Hepatocyte (in vitro differentiated cells): Measurements from ENCODE around the gene NEAT1. TPM values are rescaled to one million over a fixed set of nuclear protein-coding genes. Genes with fewer than 3 reads are reported as not detected.

Source experiments
- DNase-seq: peaks from one replicate; pipeline ENCODE4 v3.0.0-alpha.2; 2016; ENCODE audit warnings: low spot score
- H2AFZ ChIP-seq: fragments of 200-600 bp; sonication (generic); 2 replicates; pipeline ENCODE4 v1.6.0; 2016; ENCODE audit warnings: antibody characterized with exemption, mild to moderate bottlenecking
- H3K27ac ChIP-seq: fragments of 200-600 bp; sonication (generic); 2 replicates; pipeline ENCODE4 v1.5.1; 2016; ENCODE audit warnings: mild to moderate bottlenecking
- H3K27me3 ChIP-seq: fragments of 200-600 bp; sonication (generic); 2 replicates; pipeline ENCODE4 v1.6.1; 2016
- H3K36me3 ChIP-seq: fragments of 200-600 bp; sonication (generic); replicated peaks from 2 replicates; pipeline ENCODE4 v1.5.1; 2016; ENCODE audit warnings: low read depth; ENCODE audit not compliant: insufficient read depth
- H3K4me1 ChIP-seq: fragments of 200-600 bp; sonication (generic); 2 replicates; pipeline ENCODE4 v1.5.1; 2016; ENCODE audit warnings: mild to moderate bottlenecking, moderate library complexity; ENCODE audit not compliant: insufficient read depth
- H3K4me2 ChIP-seq: fragments of 200-600 bp; sonication (generic); 2 replicates; pipeline ENCODE4 v1.6.0; 2016
- H3K4me3 ChIP-seq: fragments of 200-600 bp; sonication (generic); 2 replicates; pipeline ENCODE4 v1.5.1; 2016; ENCODE audit warnings: mild to moderate bottlenecking
- H3K79me2 ChIP-seq: fragments of 200-600 bp; sonication (generic); 2 replicates; pipeline ENCODE4 v1.6.0; 2017; ENCODE audit warnings: mild to moderate bottlenecking
- H3K9me2 ChIP-seq: fragments of 200-600 bp; sonication (generic); replicated peaks from 2 replicates; pipeline ENCODE4 v1.6.0; 2017; ENCODE audit warnings: mild to moderate bottlenecking; ENCODE audit not compliant: insufficient read depth
- H3K9me3 ChIP-seq: fragments of 200-600 bp; sonication (generic); 2 replicates; pipeline ENCODE4 v1.5.1; 2016; ENCODE audit warnings: low read depth, mild to moderate bottlenecking
- H4K20me1 ChIP-seq: fragments of 200-600 bp; sonication (generic); 2 replicates; pipeline ENCODE4 v1.6.0; 2016; ENCODE audit warnings: mild to moderate bottlenecking; ENCODE audit not compliant: insufficient read depth, poor library complexity, severe bottlenecking
- EZH2 ChIP-seq: fragments of 200-600 bp; sonication (generic); IDR thresholded peaks from 2 replicates; pipeline ENCODE4 v1.6.1; 2016; ENCODE audit warnings: antibody characterized with exemption, mild to moderate bottlenecking, borderline replicate concordance
- EZH2phosphoT487 ChIP-seq: fragments of 200-600 bp; sonication (generic); IDR thresholded peaks from one replicate; pipeline ENCODE4 v1.6.1; 2018; ENCODE audit warnings: antibody characterized with exemption, mild to moderate bottlenecking, low read depth, moderate library complexity; ENCODE audit not compliant: unreplicated experiment, severe bottlenecking
- WGBS: methylation state at CpG from one replicate; pipeline ENCODE4 v1.1.6; 2016; ENCODE audit warnings: low lambda C conversion rate; ENCODE audit errors: missing lambda C conversion rate; 5-methylcytosine and 5-hydroxymethylcytosine counted together
- polyA plus RNA-seq: library from polyadenylated mRNA; unstranded; fragments of >200 nt; fragmentation: Nextera tagmentation; extraction: Ambion mirVana; gene quantifications from 2 replicates; pipeline ENCODE4 v1.2.1, GENCODE V29; 2016
- total RNA-seq: library from RNA; depleted of rRNA; stranded (reverse); fragments of >200 nt; gene quantifications from 2 replicates; pipeline ENCODE4 v1.2.3, GENCODE V29; 2014
- TF ChIP-seq, protein P1 (sequence below): fragments of 200-600 bp; sonication (generic); IDR thresholded peaks from 2 replicates; pipeline ENCODE4 v1.5.1; 2016; ENCODE audit warnings: antibody characterized with exemption, mild to moderate bottlenecking; ENCODE audit not compliant: poor library complexity

Gene NEAT1
- total and polyA plus RNA-seq, 2 experiments from 2014 or later = 130 to 168 TPM

DNA sequence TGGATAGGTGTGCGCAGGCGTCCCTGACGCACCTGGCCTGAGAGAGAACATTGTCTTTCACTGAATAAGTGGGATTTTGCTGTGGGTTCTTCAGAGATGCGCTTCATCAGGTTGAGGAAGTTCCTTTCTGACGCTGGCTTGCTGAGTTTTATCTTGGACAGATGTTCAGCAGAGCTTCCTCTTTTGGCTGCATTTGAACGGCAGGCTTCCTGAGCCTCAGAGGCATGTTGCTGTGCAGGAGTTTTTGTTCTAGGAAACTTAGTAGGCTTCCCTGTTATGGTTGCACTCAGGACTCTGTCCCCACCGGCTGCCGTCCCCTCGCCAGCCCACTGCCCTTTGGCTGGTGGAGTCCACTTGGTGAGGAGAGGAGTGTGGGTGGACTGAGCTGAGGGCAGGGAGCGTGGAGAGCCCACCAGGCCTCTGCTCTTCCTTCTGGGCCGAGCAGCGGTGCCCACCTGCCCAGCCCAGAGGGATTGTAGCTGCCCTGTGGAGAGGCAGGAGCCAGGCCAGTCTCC lies 18.9 kb upstream of the NEAT1 start:
- Histone ChIP-seq H4K20me1 (no peaks in the 10 kb centered on the region), H3K4me1 (peaks cover 6% of the 10 kb centered on the region), H3K9me2 (no peaks in the 10 kb centered on the region), H3K9me3 (no peaks in the 10 kb centered on the region), H3K36me3 (no peaks in the 10 kb centered on the region), H3K79me2 (no peaks in the 10 kb centered on the region), H3K4me3 (no peak overlapping the region), H2AFZ (no peak overlapping the region), H3K27me3 (no peaks in the 10 kb centered on the region), H3K27ac (no peak overlapping the region), H3K4me2 (no peak overlapping the region)
- 92% methylated on average over 12 of the region's 12 CpGs for WGBS
- no peak for DNase-seq
- TF ChIP-seq EZH2phosphoT487 (no peak), EZH2 (no peak)
- TF ChIP-seq, protein P1, sequence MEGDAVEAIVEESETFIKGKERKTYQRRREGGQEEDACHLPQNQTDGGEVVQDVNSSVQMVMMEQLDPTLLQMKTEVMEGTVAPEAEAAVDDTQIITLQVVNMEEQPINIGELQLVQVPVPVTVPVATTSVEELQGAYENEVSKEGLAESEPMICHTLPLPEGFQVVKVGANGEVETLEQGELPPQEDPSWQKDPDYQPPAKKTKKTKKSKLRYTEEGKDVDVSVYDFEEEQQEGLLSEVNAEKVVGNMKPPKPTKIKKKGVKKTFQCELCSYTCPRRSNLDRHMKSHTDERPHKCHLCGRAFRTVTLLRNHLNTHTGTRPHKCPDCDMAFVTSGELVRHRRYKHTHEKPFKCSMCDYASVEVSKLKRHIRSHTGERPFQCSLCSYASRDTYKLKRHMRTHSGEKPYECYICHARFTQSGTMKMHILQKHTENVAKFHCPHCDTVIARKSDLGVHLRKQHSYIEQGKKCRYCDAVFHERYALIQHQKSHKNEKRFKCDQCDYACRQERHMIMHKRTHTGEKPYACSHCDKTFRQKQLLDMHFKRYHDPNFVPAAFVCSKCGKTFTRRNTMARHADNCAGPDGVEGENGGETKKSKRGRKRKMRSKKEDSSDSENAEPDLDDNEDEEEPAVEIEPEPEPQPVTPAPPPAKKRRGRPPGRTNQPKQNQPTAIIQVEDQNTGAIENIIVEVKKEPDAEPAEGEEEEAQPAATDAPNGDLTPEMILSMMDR = no peak

GRCh38 chr11:65404210-65404609 lies 18.4 kb upstream of the NEAT1 start:
- Histone ChIP-seq H2AFZ (no peak overlapping the region), H3K4me2 (no peak overlapping the region), H4K20me1 (no peaks in the 10 kb centered on the region), H3K27me3 (no peaks in the 10 kb centered on the region), H3K79me2 (no peaks in the 10 kb centered on the region), H3K9me3 (no peaks in the 10 kb centered on the region), H3K4me1 (peaks cover 6% of the 10 kb centered on the region), H3K9me2 (no peaks in the 10 kb centered on the region), H3K27ac (no peak overlapping the region), H3K4me3 (no peak overlapping the region), H3K36me3 (no peaks in the 10 kb centered on the region)
- TF ChIP-seq EZH2 = no peak
- no peak for TF ChIP-seq EZH2phosphoT487
- TF ChIP-seq, protein P1 = no peak
- no peak for DNase-seq
- 96% methylated on average over 9 of the region's 13 CpGs for WGBS

DNA sequence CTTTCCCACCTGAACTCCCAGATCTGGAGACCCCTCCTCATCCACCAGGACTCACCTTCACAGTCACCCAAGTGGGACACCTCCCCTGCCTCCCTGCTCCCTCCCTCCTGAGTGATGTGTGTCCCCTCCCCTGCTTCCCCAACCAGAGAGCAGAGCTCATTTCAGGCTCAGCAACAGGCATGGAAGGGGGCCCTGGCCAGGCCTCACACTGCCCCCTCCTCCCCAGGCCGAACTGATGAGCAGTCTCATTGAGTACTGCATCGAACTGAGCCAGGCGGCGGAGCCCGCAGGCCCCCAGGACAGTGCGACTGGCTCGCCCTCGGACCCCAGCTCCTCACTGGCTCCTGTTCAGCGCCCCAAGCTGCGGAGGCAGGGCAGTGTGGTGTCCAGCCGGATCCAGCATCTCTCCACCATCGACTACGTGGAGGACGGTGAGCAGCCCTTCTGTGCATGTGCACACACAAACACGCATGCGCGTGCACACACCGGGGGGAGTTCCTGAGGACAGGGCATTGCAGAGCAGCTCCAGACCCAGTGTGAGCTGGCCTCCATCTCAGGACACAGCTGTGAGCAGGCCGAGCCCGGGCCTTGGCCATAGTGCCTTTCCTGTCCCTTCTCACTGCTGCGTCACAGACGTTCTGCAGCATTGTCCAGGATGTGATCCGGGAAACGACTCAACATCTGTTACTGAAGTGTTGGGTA lies 17.8 kb upstream of the NEAT1 start:
- no peaks in the 10 kb centered on the region for H3K9me2 ChIP-seq
- DNase-seq = no peak
- no peaks in the 10 kb centered on the region for H3K9me3 ChIP-seq
- no peaks in the 10 kb centered on the region for H3K36me3 ChIP-seq
- TF ChIP-seq, protein P1 = no peak
- TF ChIP-seq EZH2phosphoT487 = no peak
- no peak for TF ChIP-seq EZH2
- no peak overlapping the region for H3K4me2 ChIP-seq
- no peaks in the 10 kb centered on the region for H4K20me1 ChIP-seq
- no peaks in the 10 kb centered on the region for H3K27me3 ChIP-seq
- no peak overlapping the region for H3K27ac ChIP-seq
- no peak overlapping the region for H3K4me3 ChIP-seq
- no peak overlapping the region for H2AFZ ChIP-seq
- 95% methylated on average over 24 of the region's 24 CpGs for WGBS
- peaks cover 6% of the 10 kb centered on the region for H3K4me1 ChIP-seq
- H3K79me2 ChIP-seq = no peaks in the 10 kb centered on the region
